ENCODE results near the gene CDKN2AIPNL.

Gene CDKN2AIPNL

DNA sequence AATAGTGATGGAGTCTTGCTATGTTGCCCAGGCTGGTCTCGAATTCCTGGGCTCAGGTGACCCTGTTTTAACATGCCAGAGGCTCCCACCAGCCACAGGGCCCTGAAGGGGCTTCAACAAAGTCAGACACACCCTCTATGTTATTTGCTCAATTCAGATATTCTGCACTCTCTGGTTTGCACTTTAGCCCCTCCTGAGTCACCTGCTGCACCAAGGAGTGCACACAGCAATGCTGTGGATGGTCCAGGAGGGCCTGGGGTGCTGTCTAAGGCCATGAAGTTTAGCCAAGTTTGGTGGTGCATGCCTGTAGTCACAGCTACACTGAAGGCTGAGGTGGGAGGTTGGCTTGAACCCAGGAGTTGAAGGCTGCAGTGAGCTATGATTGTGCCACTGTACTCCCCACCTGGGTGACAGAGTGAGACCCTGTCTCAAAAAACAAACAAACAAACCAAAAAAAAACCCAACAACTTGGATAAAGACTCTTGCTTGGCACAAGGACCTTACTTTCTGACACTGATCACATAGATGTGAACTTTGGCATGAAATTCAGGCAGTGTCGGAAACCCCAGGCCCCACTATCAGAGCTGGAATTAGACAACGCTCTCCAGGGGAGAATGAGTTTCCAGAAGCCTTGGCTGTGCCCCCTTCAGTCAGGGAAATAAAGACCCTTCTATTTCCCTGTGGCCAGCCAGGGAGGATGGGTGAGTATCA, 39.7 kb upstream of the CDKN2AIPNL start:
- Histone ChIP-seq H3K9me3 (ENCODE audit: severe bottlenecking) (no peaks in the 10 kb centered on the region), H3K36me3 (no peaks in the 10 kb centered on the region), H3K4me3 (ENCODE audit: low read depth, low read length) (no peak overlapping the region), H3K27me3 (ENCODE audit: insufficient read depth, low read depth, severe bottlenecking) (no peaks in the 10 kb centered on the region), H3K27ac (no peak overlapping the region)
- TF ChIP-seq, protein P1, sequence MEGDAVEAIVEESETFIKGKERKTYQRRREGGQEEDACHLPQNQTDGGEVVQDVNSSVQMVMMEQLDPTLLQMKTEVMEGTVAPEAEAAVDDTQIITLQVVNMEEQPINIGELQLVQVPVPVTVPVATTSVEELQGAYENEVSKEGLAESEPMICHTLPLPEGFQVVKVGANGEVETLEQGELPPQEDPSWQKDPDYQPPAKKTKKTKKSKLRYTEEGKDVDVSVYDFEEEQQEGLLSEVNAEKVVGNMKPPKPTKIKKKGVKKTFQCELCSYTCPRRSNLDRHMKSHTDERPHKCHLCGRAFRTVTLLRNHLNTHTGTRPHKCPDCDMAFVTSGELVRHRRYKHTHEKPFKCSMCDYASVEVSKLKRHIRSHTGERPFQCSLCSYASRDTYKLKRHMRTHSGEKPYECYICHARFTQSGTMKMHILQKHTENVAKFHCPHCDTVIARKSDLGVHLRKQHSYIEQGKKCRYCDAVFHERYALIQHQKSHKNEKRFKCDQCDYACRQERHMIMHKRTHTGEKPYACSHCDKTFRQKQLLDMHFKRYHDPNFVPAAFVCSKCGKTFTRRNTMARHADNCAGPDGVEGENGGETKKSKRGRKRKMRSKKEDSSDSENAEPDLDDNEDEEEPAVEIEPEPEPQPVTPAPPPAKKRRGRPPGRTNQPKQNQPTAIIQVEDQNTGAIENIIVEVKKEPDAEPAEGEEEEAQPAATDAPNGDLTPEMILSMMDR (IDR thresholded peaks at IDR 0.05; ENCODE audit: low read depth, low read length): no peak
- no peak for DNase-seq

DNA sequence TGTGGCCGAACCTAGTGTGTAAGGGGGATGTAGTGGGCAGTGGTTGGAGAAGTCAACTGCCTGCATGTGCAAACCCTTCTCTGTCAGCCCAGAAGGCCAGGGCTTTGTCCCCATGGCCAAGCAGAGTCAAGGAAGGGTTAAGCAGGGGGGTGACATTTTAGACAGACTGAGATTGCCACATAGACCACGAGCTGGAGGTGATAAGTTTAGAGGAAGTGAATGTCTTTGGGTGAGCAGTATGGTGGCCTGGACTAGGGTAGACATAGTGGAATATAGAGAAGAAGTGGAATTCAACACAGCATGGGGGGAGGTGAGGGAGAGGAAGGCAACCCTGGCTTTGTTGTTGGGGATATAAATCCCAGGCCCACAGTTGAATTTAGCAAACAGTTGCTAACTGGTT, 38.7 kb upstream of the CDKN2AIPNL start:
- TF ChIP-seq, protein P1 (IDR thresholded peaks at IDR 0.05; ENCODE audit: low read depth, low read length): no peak
- H3K27ac ChIP-seq: no peak overlapping the region
- no peaks in the 10 kb centered on the region for H3K9me3 ChIP-seq (ENCODE audit: severe bottlenecking)
- no peaks in the 10 kb centered on the region for H3K36me3 ChIP-seq
- H3K4me3 ChIP-seq (ENCODE audit: low read depth, low read length): no peak overlapping the region
- H3K27me3 ChIP-seq (ENCODE audit: insufficient read depth, low read depth, severe bottlenecking): no peaks in the 10 kb centered on the region
- no peak for DNase-seq

DNA sequence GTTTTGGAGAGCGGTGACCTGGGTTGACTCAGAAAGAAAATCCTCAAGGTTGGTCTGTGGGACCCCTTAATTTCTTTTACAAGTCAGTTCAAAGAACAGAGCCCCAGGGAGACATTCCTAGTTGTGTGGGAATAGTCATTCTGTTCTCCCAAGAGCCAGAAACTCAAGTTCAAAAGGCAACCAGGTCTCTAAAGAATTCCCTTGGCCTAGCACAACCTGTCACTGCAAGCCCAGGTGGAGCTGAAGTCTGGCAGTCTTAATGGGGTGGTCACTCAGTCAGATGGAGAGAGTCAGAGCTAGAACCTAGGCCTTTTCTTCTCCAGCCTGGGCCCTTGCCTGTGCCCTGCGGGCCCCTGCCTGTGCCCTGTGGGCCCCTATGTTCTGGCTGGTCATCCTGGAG, 37.5 kb upstream of the CDKN2AIPNL start:
- Histone ChIP-seq H3K27ac (no peak overlapping the region), H3K9me3 (ENCODE audit: severe bottlenecking) (no peaks in the 10 kb centered on the region), H3K36me3 (no peaks in the 10 kb centered on the region), H3K4me3 (ENCODE audit: low read depth, low read length) (no peak overlapping the region), H3K27me3 (ENCODE audit: insufficient read depth, low read depth, severe bottlenecking) (no peaks in the 10 kb centered on the region)
- TF ChIP-seq, protein P1 (IDR thresholded peaks at IDR 0.05; ENCODE audit: low read depth, low read length): no peak
- no peak for DNase-seq

DNA sequence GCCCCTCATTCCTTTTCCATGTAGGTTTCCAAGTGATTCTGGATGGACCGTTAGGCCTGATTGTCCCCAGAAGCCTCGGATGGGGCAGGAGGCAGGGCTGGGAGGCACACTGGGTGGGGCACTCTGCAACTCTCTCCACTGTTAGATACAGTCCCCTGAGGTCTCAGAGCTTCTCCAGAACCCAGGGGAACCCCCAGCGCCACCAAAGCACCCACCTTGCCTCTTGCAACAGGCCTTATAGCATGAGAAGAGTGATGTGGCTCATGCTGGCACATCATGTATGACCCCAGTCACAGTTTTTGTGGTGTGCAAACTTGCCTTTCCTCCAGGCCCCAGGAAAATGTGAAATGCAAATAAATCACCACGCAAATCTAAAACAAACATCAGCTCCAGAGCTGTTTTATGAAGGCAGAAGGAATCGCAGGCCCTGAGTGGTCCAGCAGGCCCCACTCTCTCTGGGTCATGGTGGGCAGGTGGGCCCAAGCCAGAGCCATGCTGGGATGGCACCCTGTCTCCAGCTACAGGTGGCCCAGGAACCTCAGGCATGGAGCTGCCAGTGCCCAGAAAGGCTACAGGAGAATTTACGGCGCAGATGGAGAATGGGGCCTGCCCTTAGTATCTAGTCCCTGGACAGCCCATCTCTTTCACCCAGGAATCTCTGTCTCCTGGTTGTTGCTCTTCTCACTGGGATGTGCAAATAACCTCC, 36.3 kb upstream of the CDKN2AIPNL start:
- no peak for DNase-seq
- H3K36me3 ChIP-seq: no peaks in the 10 kb centered on the region
- no peaks in the 10 kb centered on the region for H3K9me3 ChIP-seq (ENCODE audit: severe bottlenecking)
- no peak overlapping the region for H3K27ac ChIP-seq
- TF ChIP-seq, protein P1 (IDR thresholded peaks at IDR 0.05; ENCODE audit: low read depth, low read length): no peak
- no peak overlapping the region for H3K4me3 ChIP-seq (ENCODE audit: low read depth, low read length)
- no peaks in the 10 kb centered on the region for H3K27me3 ChIP-seq (ENCODE audit: insufficient read depth, low read depth, severe bottlenecking)

DNA sequence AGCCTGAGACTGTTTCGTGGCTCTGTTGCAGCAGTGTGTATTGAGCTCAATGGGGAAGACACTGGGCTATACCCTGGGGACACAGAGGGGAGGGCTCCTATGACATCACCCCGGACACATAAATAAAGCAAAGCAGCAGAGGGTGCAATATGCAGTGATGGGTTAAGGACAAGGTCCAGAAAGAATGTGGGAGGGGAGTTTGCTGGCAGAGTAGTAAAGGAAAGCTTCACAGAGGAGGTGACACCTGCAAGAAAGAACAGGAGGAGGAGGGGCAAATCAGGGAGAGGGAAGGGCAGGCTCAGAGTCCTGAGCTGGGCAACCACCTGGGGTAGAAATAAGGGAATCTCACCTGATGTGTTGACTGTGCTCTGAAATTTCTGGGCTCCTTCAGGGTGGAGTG, 35.3 kb upstream of the CDKN2AIPNL start:
- no peak overlapping the region for H3K4me3 ChIP-seq (ENCODE audit: low read depth, low read length)
- no peak overlapping the region for H3K27ac ChIP-seq
- H3K9me3 ChIP-seq (ENCODE audit: severe bottlenecking): no peaks in the 10 kb centered on the region
- TF ChIP-seq, protein P1 (IDR thresholded peaks at IDR 0.05; ENCODE audit: low read depth, low read length): no peak
- no peaks in the 10 kb centered on the region for H3K27me3 ChIP-seq (ENCODE audit: insufficient read depth, low read depth, severe bottlenecking)
- DNase-seq: no peak
- H3K36me3 ChIP-seq: no peaks in the 10 kb centered on the region

All from WERI-Rb-1 (cell line).